ENCODE data around the gene UNC5CL.

DNA sequence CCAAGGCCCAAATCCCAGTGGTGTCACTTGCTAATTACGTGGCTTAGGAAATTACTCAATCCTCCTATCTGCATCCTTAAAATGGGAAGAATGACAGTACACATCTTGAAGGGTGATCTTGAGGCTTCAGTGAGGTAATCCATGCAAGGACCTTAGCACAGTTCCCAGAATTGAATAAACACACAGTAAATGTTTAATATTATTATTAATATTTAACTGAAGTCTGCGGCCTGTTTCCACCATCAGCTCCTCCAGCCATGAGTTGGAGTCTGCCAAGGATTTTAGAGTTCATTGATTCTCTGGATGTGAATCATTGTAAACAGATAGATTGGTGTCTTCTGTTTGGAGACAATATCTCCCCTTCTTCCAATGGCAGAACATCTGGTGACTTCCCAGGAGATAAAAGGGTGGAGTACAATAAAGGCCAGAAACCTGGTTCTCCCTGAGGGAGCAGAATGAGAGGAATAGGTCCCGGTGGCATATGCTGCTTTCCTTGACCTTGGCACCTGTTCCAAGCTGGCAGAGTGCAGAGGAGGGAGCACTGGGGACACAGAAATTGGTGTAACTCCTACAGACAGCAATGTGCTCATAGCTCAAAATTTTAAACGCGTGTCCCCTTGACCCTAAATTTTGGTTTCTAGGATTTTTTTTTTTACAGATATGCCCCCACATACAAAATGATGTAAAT, 25.4 kb downstream of the UNC5CL start:
- TF ChIP-seq, protein P1, sequence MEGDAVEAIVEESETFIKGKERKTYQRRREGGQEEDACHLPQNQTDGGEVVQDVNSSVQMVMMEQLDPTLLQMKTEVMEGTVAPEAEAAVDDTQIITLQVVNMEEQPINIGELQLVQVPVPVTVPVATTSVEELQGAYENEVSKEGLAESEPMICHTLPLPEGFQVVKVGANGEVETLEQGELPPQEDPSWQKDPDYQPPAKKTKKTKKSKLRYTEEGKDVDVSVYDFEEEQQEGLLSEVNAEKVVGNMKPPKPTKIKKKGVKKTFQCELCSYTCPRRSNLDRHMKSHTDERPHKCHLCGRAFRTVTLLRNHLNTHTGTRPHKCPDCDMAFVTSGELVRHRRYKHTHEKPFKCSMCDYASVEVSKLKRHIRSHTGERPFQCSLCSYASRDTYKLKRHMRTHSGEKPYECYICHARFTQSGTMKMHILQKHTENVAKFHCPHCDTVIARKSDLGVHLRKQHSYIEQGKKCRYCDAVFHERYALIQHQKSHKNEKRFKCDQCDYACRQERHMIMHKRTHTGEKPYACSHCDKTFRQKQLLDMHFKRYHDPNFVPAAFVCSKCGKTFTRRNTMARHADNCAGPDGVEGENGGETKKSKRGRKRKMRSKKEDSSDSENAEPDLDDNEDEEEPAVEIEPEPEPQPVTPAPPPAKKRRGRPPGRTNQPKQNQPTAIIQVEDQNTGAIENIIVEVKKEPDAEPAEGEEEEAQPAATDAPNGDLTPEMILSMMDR (IDR thresholded peaks at IDR 0.05) = no peak
- TF ChIP-seq POLR2AphosphoS5 (IDR thresholded peaks at IDR 0.05) (no peak), POLR2A (IDR thresholded peaks at IDR 0.05) (no peak), EP300 (IDR thresholded peaks at IDR 0.05) (no peak)

All from upper lobe of left lung (tissue), 4 donors.